CD4-positive, alpha-beta T cell treated with Interleukin-4 for 4 hours (primary cell): ENCODE measurements around the gene ITPRIPL1.
"Not testable (repeated sequence)": the region's sequence is repeated elsewhere in the genome, so short reads cannot be mapped to it uniquely, and the experiment has no call there.

Source experiments
- DNase-seq: peaks from one replicate; pipeline ENCODE4 v3.0.0-alpha.2; 2020

Gene ITPRIPL1, protein sequence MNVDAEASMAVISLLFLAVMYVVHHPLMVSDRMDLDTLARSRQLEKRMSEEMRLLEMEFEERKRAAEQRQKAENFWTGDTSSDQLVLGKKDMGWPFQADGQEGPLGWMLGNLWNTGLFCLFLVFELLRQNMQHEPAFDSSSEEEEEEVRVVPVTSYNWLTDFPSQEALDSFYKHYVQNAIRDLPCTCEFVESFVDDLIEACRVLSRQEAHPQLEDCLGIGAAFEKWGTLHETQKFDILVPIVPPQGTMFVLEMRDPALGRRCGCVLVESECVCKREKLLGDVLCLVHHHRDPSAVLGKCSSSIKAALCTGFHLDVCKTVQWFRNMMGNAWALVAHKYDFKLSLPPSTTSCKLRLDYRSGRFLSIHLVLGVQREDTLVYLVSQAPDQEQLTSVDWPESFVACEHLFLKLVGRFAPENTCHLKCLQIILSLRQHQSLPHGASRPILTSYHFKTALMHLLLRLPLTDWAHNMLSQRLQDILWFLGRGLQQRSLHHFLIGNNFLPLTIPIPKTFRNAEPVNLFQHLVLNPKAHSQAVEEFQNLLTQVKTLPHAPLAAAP

DNA sequence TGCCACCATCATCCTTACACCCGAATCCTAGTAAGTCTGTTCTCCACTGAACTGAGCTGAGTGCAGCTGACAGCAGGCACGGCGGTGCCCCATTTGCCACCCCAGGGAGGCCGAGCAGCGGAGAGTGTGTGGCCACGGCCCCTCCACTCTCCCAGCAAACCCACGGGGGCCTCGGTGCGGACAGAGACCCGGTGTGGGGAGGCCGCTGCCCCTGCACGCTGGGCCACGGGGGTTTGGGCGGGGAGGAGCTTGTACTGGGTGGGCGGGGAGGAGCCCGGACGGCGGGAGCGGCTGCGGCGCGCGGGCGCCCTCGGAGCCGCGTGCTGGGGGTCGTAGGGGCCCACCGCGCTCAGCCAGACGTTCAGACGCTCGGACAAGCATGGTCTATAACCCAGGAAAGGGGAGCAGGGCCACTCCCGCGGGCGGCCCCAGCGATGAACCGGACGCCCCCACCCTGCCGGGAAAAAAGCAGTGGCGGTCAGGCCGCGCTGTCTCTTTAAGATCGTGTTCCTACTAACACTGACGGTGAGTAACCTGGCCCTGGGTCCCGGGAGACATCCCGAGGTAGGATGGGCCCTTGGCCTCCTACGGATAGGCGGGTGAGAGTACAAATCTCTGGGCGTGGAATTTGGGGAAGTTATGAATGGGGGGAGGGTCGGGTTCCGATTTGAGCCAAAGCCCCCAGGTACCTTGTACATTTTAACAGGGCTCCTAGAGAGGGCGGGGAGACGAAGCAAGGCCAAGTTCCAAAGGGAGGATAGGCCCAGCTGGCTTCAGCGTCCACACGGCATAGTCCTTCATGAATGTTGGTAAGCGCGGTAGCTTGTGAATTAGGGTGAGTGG, at the start of gene ITPRIPL1:
Gene ITPRIPL1, plus strand, starts transcription at position 277 of the 843 bp plus-strand sequence. Its CDS starts 523 bp downstream, at position 800.
- peak; percentile 15 for DNase-seq

DNA sequence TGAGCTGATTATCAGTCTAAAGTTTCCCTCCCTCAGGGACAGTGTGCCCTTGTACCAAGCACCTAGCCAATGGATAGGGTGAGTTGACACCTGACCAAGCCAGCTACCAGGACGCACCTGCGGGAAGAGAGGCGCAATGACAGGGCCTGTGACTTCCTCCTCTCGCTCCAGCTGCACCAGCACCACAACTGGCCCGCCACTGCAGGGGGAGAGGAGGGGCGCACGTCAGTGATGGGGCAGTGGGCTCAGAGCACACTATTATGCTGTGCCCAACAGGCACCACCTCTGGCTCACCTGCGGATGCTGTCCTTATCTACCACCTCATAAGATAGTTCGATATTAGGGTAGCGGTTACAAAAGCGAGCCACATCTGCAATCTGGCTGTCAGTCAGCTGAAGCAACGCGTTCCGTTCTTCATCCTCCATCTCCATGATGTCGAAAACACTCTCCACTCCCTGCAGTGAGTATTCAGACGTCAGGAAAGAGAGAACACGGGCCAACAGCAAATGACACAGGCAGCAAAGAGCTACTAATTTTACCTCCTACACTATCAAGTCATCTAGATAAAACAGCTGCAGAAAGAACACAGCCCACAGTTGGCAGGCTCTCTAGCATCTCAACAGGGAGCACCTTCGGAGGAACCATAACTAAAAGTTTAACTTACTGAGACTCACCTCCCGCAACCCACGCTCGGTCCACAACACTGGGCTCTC, 48.2 kb upstream of the ITPRIPL1 start:
- DNase-seq: no peak

DNA sequence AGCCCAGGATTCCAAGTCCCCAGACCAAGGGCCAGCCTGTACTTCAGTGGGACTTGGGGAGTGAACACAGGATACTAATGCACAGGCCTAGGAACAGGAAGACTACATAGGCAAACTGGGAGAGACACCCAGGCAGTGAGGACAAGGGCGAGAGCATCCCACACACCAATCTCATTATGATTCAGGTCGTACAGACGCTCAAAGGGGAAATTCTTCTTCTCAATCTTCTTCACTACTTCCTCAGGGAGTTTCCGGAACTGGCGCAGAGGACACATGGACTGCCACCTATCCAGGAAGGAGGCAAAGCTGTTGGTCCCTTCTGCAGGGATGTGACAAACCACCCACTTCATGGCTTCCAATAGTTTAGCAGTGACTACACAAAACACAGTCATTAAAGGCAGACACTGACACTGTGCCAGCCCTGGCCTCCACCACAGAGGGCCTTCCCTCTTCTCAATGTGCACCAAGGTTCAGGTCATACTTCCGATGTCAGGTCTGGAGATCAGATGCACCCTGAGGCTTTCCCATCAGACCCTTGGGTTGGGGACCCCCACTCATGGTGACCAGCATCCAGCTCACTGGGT, 37.8 kb upstream of the ITPRIPL1 start:
- no peak for DNase-seq

DNA sequence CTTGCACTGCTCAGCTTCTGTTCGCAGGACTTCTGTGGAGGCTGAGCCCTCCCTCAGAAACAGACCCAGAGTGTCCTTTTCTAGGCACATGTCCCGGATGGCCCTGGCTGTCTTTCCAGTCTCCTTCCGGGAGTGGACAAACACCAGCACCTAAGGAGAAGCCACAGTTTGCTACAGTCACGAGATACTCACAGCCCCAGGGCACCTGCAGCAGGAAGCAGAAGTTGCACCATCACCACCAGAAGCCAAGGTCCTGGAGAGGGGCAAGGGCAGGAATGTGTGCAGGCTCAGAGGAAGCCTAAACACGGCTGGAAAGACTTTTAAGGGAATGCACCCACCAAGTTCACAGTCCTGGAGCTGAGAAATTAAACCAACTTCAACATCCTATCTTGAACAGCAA, 33.4 kb upstream of the ITPRIPL1 start:
- no peak for DNase-seq

DNA sequence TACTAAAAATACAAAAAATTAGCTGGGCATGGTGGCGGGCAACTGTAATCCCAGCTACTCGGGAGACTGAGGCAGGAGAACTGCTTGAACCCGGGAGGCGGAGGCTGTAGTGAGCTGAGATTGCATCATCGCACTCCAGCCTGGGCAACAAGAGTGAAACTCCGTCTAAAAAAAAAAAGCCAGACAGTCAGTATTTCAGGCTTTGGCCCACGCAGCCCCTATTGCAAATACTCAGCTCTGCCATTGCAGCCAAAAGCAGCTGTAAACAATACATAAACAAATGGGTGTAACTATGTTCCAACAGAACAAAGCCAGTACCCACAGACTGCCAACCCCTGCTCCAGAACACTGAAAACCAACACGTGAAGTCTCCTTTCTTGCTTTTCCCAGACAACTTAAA, 30.8 kb upstream of the ITPRIPL1 start:
- not testable (repeated sequence) for DNase-seq

DNA sequence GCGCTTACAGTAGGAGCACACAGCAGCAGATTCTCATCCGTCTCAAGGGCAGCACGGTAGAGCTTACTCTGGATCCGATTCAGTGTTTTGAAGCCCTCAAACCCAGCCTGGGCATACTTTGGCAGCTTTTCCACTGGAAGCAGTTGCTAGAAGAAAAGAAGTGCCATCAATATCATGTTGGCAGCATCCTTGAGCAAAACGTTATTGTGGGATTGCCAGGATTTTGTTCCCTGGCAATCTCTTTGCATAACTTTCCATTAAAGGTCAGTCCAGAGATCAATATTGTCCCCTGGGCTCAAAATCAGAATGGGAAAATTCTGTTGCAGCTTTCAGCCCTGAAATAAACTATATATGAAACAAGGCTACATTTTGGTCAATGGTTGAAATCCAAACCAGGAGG, 28.2 kb upstream of the ITPRIPL1 start:
- no peak for DNase-seq

DNA sequence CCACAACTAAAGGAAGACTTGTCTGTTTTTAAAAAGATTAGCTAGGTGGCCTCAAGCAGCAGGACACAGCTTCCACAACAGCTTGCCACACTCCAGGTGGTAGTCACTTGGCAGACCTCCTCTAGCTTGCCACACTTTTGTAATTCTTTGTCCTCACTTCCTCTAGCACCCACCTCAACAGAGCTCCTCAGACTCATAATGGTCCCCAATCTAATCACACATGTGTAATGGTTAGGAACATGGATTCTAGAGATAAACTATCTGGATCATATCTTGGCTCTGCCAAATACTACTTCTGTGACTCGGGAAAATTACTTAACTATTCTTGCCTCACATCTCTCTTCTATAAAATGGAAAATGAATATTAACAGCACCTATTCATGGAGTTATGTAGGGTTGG, 23.3 kb upstream of the ITPRIPL1 start:
- no peak for DNase-seq

DNA sequence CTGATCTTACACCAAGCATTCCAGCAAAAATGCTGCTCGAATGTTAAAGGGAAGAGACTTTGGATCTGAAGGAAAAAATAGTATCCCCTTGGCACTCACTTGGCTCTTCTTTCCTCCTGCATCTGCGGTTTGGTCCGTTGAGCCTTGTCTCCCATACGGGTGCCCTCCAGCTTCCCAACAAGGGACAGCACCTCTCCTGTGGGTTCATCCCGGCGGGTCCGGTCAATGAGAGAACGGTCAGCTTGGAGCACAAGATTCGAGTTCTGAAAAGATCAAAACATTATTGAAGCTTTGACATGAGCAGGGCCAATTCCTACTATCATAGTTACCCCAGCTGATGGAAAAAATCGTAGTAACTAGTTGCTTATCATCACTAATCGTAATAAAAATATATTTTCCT, 20.5 kb upstream of the ITPRIPL1 start:
- no peak for DNase-seq

DNA sequence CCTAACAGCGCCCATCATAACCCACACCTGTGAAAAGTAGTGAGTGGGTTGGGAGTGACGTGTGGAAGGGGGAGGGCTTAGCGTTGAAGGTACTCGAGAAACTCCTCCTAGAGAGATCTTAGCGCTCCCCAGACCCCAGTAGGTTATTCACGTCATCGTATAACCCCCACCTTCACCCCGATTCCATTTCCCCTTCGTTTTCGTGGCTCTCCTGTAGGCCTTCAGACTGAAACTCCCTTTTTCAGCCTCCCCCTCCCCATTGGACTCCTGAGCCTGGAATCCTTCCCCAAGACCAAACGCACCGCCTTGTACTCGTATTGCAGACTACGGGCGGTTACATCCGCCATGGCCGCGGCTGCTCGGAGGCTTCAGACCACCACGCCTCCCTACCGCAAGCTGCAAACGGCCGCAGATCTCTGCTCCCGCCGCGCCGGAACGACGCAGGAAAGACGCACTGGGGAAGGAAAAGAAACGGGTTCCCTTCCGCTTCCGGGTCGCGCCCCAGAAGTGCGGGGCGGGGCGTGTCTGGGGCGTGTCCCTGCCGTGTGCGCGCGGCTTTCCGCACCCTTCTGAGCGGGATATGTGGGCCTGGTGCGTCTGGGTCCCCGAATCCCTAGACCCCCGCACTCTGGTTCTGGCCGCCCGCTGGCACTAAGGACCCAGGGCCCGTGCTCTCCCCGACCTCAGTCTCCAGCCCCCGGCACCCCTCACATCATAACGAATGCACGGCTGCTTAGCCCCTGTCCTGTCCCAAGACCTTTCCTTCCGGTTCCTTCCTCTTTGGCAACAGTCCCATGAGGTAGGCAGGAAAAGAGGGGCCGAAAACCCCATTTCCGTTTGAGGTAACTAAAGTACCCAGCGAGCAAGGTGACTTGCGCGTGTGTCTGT, 19.8 kb upstream of the ITPRIPL1 start, which contains the start of gene SNRNP200:
Gene SNRNP200, minus strand, starts transcription at position 456 of the 888 bp plus-strand sequence. Its CDS starts 109 bp downstream, at position 347.
- DNase-seq: peak; percentile 87

DNA sequence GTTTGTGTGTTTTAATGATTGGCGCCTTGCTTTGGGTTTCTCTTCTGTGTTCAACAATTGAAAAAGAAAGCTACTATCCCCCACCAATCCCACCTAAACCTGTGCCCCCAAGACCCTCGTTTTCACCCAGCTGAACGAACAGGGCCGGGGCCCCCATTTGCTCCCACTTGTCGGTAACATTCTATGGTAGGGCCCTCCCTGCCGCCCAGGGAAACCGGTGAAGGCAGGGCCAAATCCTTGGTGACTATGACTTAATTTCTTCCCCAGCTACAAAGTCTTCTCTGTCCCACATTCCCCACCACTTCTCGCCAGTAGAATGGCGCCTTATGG, 19.2 kb upstream of the ITPRIPL1 start:
- no peak for DNase-seq

DNA sequence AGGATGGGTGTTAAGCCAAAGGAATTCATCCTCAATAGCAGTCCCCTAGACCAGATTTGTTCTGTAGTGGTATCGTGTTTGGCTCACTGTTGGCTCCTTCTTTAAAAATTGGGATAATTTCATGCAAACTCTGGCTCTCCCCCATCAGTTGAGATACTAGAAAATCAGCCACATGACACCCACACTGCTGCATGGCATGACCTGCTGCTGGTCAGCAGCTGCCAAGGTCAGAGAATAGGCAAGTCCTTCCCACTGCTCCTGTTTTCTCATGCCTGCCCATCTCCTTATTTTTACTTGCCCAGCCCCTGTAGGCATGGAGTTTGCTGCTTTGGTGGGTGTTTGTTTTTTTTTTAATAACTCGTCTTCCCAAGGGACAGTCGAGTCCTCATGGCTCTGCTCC, 18.7 kb upstream of the ITPRIPL1 start:
- no peak for DNase-seq

DNA sequence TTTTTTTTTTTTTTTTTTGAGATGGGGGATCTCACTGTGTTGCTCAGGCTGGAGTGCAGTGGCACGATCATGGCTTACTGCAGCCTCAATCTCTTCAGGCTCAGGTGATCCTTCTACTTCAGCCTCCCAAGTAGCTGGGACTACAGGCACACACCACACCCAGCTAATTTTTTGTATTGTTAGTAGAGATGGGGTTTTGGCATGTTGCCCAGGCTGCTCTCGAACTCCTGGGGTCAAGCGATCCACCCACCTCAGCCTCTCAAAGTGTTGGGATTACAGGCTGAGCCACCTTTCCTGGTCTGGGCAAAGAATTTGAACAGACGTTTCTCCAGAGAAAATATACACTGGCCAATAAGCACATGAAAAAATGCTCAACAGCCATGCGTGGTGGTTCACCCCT, 16.9 kb upstream of the ITPRIPL1 start:
- no peak for DNase-seq

DNA sequence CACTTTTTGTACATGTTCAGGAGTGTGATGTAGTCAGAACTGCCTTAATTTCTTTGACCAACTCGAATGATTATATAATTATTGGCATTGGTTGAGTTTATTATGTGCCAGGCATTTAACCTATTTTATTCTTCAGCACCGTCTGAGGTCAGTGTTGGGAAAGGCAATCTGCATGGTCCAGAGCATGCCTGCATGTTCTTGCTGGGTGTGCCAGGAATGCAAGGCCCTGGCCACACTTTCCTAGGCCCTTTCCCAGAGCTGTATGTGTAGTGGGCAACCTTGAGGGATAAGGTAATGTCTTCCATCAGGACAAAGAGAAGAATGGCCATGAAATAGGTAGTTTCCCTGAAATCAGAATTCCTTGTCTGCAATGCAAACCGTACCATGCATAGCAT, 10.1 kb upstream of the ITPRIPL1 start:
- DNase-seq: no peak

DNA sequence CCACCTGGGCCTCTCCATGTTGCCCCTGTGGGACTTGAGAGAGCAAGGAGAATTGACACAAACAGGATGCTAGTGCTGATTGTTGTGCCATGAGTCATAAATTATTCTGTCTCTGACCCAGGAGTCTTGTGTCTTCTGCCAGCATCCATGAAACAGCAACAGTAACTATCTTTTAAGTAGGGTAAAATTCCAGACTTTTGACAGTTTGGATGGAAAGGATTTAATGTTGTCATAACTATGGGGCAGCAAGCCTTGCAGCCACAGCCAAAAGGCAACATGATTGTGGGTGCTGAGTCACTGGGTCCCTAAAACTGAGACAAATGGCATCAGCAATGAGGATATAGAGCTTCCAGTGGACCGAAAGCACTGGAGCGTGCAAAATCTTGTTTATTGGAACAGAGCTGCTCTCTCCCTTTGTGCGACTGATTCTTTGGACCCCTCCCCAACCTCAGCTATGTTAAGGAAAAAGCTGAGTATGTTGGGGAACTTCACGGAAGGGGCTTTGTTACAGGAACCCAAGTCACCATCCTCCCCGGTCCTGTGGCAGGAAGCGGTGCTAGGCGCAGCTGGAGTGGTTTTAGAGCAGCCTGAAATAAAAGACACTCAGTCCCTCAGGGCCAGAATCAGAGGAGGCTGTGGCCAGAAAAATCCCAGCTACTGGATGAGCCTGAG, 9.6 kb upstream of the ITPRIPL1 start:
- peak; percentile 47 for DNase-seq

DNA sequence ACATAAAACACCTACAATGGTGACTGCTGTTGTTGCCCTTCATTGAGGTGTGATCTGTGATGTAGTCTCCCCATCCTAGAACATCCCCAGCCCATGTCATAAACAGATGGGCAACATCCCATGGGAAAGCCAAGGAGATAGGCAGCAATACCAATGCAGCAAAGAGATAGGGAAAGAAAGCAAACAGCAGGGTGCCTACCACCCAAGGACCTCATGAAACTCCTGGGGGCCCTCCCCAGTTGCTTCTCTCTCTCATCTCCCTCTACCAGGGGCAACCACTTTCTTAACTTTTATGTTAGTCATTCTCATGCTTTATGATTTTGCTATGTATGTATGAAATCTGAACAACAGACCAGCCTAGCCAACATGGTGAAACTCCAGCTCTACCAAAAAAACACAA, 8.1 kb upstream of the ITPRIPL1 start:
- no peak for DNase-seq

DNA sequence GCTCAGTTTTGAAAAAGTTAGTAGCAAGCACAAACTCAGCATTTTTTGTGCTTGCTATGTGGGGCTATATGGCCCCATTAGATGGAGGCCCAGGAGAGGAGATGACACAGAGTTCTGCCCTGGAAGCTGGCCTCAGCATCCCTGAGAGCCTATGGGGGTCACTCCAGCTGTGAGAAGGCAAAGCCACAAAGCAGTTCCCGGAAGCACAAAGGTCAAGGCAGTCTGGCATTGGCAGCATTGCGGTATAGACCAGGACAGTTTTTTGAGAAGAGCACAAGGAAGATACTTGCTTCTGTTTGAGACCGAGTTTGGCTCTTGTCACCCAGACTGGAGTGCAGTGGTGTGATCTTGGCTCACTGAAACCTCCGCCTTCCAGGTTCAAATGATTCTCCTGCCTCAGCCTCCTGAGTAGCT, 7.5 kb upstream of the ITPRIPL1 start:
- no peak for DNase-seq

DNA sequence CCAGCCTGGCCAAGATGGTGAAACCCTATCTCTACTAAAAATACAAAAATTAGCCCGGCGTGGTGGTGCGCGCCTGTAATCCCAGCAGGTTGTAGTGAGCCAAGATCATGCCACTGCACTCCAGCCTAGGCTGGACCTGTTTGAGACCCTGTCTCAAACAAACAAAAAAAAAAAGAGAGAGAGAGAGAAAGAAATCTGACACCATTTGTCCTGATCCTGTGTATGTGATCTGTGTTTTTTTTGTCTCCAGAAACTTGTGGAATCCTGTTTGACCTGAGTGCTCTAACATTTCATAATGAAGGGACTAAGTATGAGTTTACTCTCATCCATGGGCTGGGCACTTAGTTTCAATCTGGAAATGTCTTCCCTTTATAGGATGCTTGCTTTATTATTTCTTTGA, 6.4 kb upstream of the ITPRIPL1 start:
- no peak for DNase-seq

DNA sequence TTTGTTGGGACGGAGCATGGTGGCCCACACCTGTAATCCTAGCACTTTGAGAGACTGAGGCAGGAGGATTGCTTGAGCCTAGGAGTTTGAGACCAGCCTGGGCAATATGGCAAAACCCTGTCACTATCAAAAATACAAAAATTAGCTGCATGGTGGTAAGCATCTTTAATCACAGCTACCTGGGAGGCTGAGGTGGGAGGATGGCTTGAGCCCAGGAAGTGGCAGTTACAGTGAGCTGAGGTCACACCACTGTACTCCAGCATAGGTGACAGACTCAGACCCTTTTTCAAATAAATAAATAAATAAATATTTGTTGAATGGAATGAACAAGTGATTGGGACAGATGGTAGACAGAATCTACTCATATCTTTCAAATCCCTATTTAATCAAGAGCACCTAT, 5.7 kb upstream of the ITPRIPL1 start:
- DNase-seq: no peak

DNA sequence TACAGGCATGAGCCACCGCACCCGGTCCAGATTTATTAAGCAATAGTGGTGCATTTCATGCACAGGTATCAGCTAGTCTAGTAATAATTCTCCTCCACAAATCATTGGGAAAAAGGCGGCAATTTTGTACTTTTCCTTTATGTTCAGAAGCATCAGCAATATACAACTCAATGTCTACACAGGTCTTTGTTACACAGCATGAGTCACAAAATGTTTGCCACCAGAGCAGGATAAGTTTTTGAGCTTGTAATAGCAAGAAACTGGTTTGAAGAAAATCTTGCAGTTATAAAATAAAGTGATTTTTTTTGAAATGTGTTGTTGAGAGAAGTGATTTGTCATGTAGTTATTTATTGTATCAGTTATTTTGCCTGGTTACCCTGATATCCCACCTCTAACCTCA, 4.8 kb upstream of the ITPRIPL1 start:
- no peak for DNase-seq

DNA sequence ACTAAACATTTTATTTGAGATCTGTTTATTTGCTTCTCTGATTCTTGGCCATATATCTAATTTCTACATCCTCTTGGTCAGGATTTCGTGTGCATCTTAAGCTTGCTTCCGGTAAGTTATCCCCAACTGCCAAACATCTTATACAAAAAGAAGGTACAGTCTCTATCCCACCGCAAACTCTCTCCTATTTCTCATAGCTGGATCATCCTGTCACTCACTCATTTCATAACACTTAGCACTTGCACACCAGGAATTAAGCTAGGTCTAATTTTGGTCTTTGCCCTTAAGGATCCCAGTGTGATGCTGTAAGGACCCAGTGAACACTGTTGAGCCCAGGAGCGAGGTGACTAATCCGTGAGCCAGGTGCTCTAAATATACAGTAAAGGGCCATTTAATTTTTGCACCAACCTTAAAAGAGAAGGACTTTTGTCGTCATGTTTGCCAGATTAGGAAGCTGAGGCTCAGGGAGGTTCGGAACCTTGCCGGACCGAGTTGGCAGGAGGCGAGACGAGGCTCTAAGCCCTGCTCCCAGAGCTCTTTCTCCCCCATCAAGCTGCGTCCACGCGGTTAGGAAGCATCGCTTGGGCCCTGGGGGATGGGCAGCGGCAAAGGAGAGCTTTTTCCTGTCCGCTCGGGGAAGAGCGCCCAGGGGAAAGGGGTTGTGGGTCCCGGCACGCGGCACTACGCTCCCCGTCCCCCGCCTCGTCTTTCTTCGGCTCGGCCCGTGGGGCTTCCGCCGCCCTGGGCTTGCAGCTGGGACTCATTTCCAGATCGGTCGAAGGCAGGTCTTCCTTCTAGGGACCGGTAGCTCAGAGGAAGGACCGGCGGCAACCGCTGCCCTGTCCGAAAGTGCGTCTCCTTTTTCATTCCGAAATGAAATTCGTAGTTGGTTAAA, 4.1 kb upstream of the ITPRIPL1 start:
- no peak for DNase-seq
